ENCODE results near the gene ZNF569. TPM values are rescaled to one million over a fixed set of nuclear protein-coding genes. Genes with fewer than 3 reads are reported as not detected.

The ZNF569 gene
- 4.7 and 5.0 TPM in 2 replicates for total RNA-seq

DNA sequence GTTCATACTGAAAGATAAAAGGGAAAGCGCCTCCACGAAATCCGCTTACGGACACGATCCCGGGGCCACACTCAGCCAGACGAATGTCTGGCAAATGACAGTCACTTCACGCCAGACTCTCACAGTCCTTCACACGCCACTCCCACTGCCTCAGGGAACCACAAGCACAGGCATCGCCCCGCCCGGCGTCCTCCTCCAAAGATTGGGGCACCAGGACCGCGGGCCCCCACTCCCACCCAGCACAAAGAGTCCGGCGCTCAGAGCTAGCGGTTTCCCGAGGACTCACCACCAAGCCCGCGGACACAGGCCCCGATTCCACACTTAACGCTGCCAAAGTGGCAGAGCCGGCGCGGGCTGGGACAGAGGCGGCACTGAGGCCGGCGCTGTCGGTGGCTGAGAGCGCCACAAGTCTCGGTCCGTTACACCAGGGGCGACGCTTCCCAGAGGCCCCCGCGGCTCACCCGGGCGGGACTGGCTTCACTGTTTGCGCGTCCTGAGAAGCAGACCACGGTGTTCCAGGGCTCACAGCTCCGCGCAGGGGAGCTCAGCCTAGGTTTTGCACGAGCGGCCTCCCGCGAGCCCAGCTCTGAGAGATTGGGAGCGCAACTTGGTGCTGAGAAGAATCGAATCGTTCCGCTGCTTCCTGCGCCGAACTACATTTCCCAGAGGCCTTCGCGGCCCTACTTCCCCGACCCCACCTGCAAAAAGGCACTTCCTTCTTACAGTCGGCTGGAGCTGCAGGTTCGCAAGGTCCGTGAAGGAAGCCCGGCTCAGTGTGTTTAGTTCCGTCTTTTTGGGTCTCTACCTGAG lies at the start of gene ZNF569:
Gene ZNF569, minus strand, starts transcription at position 647 of the 810 bp plus-strand sequence. CDS start 22,523 bp downstream, outside the sequence.
- DNase-seq (ENCODE audit: low read depth): peak; percentile 86
- TF ChIP-seq, protein P1, sequence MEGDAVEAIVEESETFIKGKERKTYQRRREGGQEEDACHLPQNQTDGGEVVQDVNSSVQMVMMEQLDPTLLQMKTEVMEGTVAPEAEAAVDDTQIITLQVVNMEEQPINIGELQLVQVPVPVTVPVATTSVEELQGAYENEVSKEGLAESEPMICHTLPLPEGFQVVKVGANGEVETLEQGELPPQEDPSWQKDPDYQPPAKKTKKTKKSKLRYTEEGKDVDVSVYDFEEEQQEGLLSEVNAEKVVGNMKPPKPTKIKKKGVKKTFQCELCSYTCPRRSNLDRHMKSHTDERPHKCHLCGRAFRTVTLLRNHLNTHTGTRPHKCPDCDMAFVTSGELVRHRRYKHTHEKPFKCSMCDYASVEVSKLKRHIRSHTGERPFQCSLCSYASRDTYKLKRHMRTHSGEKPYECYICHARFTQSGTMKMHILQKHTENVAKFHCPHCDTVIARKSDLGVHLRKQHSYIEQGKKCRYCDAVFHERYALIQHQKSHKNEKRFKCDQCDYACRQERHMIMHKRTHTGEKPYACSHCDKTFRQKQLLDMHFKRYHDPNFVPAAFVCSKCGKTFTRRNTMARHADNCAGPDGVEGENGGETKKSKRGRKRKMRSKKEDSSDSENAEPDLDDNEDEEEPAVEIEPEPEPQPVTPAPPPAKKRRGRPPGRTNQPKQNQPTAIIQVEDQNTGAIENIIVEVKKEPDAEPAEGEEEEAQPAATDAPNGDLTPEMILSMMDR (IDR thresholded peaks at IDR 0.05; ENCODE audit: insufficient read depth, low read length, poor library complexity, severe bottlenecking): no peak
- H3K4me3 ChIP-seq (ENCODE audit: low read depth, low read length): peak within 1 kb of the TSS; percentile 60

DNA sequence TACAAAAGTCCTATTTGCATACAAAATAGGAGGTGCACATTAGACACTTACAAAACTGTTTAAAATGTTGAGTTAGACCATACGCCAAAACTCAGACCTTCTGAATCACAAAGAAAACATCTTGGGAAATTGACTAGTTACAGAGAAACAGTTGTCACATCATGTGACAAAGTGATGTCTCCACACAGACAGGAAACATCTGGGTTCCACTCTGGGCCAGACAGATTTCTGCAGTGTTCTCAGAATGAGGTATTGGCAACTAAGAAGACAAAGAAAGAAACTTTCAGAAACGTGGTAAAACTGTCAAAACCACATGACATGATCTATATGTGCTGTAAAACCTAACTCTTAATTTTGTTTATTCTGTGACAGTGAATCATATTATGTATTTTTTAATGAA lies 46.2 kb upstream of the ZNF569 start:
- H3K36me3 ChIP-seq (ENCODE audit: control insufficient read depth, insufficient read depth, low read length): no peaks in the 10 kb centered on the region
- H3K27me3 ChIP-seq (ENCODE audit: control insufficient read depth, insufficient read depth, low read length): no peaks in the 10 kb centered on the region
- DNase-seq (ENCODE audit: low read depth): no peak
- TF ChIP-seq, protein P1 (IDR thresholded peaks at IDR 0.05; ENCODE audit: insufficient read depth, low read length, poor library complexity, severe bottlenecking): no peak
- no peak overlapping the region for H3K4me3 ChIP-seq (ENCODE audit: low read depth, low read length)

More for the DNA sequence above, at the start of gene ZNF569:
- no peaks in the 10 kb centered on the region for H3K36me3 ChIP-seq (ENCODE audit: control insufficient read depth, insufficient read depth, low read length)
- H3K27me3 ChIP-seq (ENCODE audit: control insufficient read depth, insufficient read depth, low read length): no peaks in the 10 kb centered on the region

DNA sequence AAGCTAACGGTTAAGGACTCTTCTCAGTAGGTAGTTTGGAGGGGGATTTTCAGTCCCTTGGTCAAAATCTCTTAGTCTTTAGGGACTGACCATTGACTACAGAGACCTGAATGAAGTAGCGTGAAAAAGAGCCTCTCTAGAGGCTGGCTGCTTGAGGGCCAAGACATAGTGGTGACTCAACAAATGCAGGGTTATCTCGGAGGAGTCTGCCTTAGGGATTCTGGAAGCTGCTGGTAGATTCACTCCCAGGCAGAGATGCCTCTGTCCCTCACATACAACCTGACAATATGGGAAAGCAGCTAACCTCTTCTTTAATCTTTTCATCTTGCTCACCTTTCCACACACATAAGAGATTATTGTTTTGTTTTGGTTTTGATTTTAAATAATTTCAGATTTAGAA lies 44.6 kb upstream of the ZNF569 start:
- DNase-seq (ENCODE audit: low read depth): no peak
- TF ChIP-seq, protein P1 (IDR thresholded peaks at IDR 0.05; ENCODE audit: insufficient read depth, low read length, poor library complexity, severe bottlenecking): no peak
- H3K27me3 ChIP-seq (ENCODE audit: control insufficient read depth, insufficient read depth, low read length): no peaks in the 10 kb centered on the region
- no peak overlapping the region for H3K4me3 ChIP-seq (ENCODE audit: low read depth, low read length)
- no peaks in the 10 kb centered on the region for H3K36me3 ChIP-seq (ENCODE audit: control insufficient read depth, insufficient read depth, low read length)

- no peaks in the 10 kb centered on the region for H3K36me3 ChIP-seq (ENCODE audit: control insufficient read depth, insufficient read depth, low read length)
- no peak overlapping the region for H3K4me3 ChIP-seq (ENCODE audit: low read depth, low read length)
- no peaks in the 10 kb centered on the region for H3K27me3 ChIP-seq (ENCODE audit: control insufficient read depth, insufficient read depth, low read length)
- TF ChIP-seq, protein P1 (IDR thresholded peaks at IDR 0.05; ENCODE audit: insufficient read depth, low read length, poor library complexity, severe bottlenecking): no peak
- DNase-seq (ENCODE audit: low read depth): no peak
Observed at GRCh38 chr19:37511186-37511585, 43.9 kb upstream of the ZNF569 start.

DNA sequence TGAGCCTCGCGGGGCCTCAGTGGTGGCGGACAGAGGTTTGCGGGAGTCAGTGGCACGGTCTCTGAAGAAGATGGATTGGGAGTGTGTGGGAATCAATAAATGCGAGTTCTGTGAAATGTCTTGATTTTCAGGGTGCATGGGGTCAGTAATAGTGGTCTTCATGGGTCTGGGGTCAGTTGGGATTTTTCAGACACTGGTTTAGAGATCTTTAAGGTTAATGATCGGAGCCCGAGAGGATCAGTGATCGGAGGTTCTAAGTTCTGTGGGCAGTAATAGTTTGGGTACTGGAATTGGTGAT lies 39.9 kb upstream of the ZNF569 start:
- TF ChIP-seq, protein P1 (IDR thresholded peaks at IDR 0.05; ENCODE audit: insufficient read depth, low read length, poor library complexity, severe bottlenecking): no peak
- H3K36me3 ChIP-seq (ENCODE audit: control insufficient read depth, insufficient read depth, low read length): no peaks in the 10 kb centered on the region
- peak overlapping the region; percentile 75 for H3K4me3 ChIP-seq (ENCODE audit: low read depth, low read length)
- DNase-seq (ENCODE audit: low read depth): no peak
- H3K27me3 ChIP-seq (ENCODE audit: control insufficient read depth, insufficient read depth, low read length): no peaks in the 10 kb centered on the region
